ENCODE measurements around the gene ABHD14A. TPM values are rescaled to one million over a fixed set of nuclear protein-coding genes. Genes with fewer than 3 reads are reported as not detected.

ABHD14A gene
- total and polyA plus RNA-seq, 5 experiments from 2014 or later, result 17.7 to 100 (median 94.6) TPM

- peak in 1 of 10 donors; percentile 26 for DNase-seq
- POLR2A ChIA-PET, result interaction anchor here (1.9 to 2.5 kb wide), 2 partner anchors 11 to 19 kb away, joined by 6 to 11 read pairs; partner anchors contain the start of gene ABHD14B
- Mint-ChIP-seq H3K27ac (no peak overlapping the region), H3K36me3 (peaks cover 0 to 4% (median 4%) of the 10 kb centered on the region in 3 donors), H3K27me3 (peaks cover 0 to 7% (median 2%) of the 10 kb centered on the region in 5 donors), H3K4me1 (peaks cover 7 to 23% (median 16%) of the 10 kb centered on the region in 4 donors), H3K4me3 (no peak overlapping the region), H3K9me3 (no peaks in the 10 kb centered on the region)
- ATAC-seq, result no peak
Measured at GRCh38 chr3:51962854-51963530, 11.9 kb upstream of the ABHD14A start.

DNA sequence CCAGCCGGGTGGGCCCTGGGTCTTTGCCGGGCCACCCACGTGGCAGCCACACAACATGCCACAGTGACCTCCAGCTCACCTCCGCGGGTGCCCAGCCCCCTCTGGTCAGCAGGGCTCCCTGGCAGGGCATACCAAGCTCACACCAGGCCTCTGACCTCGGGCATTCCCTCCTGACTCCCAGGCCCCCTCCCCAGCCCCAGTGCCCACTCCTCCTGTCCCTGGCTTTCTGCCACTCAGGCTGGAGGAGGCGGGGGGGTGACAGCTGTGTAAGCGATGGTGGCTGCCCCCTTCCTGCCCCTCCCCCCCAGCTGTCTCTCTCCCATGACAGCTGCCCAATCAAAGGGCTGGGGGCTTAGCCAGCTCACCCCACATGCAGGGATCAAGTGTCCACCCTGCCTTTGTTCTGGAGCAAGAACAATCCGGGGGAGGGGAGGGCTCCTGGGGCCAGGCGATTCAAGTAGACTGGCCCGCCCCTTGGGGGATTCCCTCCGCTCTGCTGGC lies 10.9 kb upstream of the ABHD14A start:
- peaks cover 0 to 1% (median 0%) of the 10 kb centered on the region in 3 donors for H3K36me3 Mint-ChIP-seq
- DNase-seq, result peak in 1 of 10 donors; percentile 60
- H3K27me3 Mint-ChIP-seq, result no peaks in the 10 kb centered on the region
- no peaks in the 10 kb centered on the region for H3K9me3 Mint-ChIP-seq
- no peak overlapping the region for H3K27ac Mint-ChIP-seq
- ATAC-seq, result no peak
- POLR2A ChIA-PET, result interaction anchor here (1.9 to 2.5 kb wide), 2 partner anchors 10 to 18 kb away, joined by 6 to 11 read pairs; partner anchors contain the start of gene ABHD14B
- H3K4me3 Mint-ChIP-seq, result no peak overlapping the region
- H3K4me1 Mint-ChIP-seq, result peaks cover 13 to 34% (median 23%) of the 10 kb centered on the region in 4 donors

DNA sequence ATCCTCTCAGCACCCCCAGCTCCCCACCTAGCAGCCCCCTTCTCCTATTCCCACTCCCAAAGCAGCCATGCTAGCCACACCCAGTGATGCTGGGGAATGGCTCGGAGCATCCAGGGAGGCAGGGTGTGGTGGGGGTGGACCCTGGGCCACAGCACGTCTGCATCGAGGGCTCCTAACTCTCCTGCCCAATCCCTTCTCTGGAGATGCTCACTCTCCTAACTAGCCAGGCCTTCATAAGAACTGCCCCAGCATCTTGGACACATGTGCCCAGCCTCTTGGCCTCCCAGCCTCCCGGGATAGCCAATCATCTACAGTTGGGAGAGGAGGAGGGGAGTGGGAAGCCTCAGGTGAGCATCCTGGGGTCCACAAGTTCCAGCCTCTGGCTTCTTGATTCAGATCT lies 10.3 kb upstream of the ABHD14A start:
- H3K27ac Mint-ChIP-seq, result no peak overlapping the region
- peaks cover 13 to 38% (median 25%) of the 10 kb centered on the region in 4 donors for H3K4me1 Mint-ChIP-seq
- H3K9me3 Mint-ChIP-seq, result no peaks in the 10 kb centered on the region
- DNase-seq, result no peak
- H3K36me3 Mint-ChIP-seq, result peaks cover 0 to 1% (median 0%) of the 10 kb centered on the region in 3 donors
- no peak for ATAC-seq
- no peaks in the 10 kb centered on the region for H3K27me3 Mint-ChIP-seq
- POLR2A ChIA-PET, result interaction anchor here (1.9 to 2.5 kb wide), 2 partner anchors 9 to 18 kb away, joined by 6 to 11 read pairs; partner anchors contain the start of gene ABHD14B
- no peak overlapping the region for H3K4me3 Mint-ChIP-seq

DNA sequence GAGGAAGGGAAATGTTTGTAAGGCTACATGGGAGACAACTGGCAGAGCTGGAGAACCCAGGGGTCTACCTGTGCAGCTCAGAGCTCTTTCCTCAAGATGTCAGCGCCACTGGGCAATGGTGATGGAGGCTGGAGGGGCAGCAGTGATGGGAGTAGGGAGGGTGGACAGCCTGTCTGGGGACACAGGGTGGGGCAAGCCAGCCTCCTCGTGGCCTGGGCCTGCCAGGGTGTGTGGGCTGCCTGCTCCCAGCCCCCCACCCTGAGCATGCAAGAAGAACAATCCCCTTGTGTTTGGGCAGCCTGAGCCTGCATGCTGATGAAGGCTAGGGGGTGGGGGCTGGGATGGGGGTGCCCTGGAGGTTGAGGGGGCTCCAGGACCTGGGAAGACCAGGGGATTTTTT lies 8.8 kb upstream of the ABHD14A start:
- DNase-seq, result no peak

GRCh38 chr3:51966486-51966885 lies 8.4 kb upstream of the ABHD14A start:
- peaks cover 13 to 41% (median 28%) of the 10 kb centered on the region in 4 donors for H3K4me1 Mint-ChIP-seq
- H3K4me3 Mint-ChIP-seq, result peak overlapping the region; percentile 67 to 89 (median 81)
- POLR2A ChIA-PET, result interaction anchor here (1.2 to 1.3 kb wide), 4 partner anchors 8 to 29 kb away, joined by 3 to 4 read pairs (median 4); partner anchors contain the start of genes ABHD14B, PARP3, RPL29 and RRP9
- H3K27me3 Mint-ChIP-seq, result no peaks in the 10 kb centered on the region
- H3K36me3 Mint-ChIP-seq, result no peaks in the 10 kb centered on the region
- H3K9me3 Mint-ChIP-seq, result no peaks in the 10 kb centered on the region
- DNase-seq, result no peak
- H3K27ac Mint-ChIP-seq, result peak overlapping the region in 7 of 10 donors; percentile 37 to 94 (median 72)
- ATAC-seq, result no peak

More for the DNA sequence above, 8.8 kb upstream of the ABHD14A start:
- H3K4me3 Mint-ChIP-seq, result peak overlapping the region in 9 of 10 donors; percentile 54 to 89 (median 70)
- no peaks in the 10 kb centered on the region for H3K36me3 Mint-ChIP-seq
- H3K4me1 Mint-ChIP-seq, result peaks cover 13 to 41% (median 28%) of the 10 kb centered on the region in 4 donors
- H3K27ac Mint-ChIP-seq, result peak overlapping the region in 3 of 10 donors; percentile 27 to 92 (median 51)
- H3K27me3 Mint-ChIP-seq, result no peaks in the 10 kb centered on the region
- no peaks in the 10 kb centered on the region for H3K9me3 Mint-ChIP-seq
- no peak for ATAC-seq
- POLR2A ChIA-PET, result interaction anchor here (1.2 to 1.3 kb wide), 4 partner anchors 8 to 29 kb away, joined by 3 to 4 read pairs (median 4); partner anchors contain the start of genes ABHD14B, PARP3, RPL29 and RRP9

DNA sequence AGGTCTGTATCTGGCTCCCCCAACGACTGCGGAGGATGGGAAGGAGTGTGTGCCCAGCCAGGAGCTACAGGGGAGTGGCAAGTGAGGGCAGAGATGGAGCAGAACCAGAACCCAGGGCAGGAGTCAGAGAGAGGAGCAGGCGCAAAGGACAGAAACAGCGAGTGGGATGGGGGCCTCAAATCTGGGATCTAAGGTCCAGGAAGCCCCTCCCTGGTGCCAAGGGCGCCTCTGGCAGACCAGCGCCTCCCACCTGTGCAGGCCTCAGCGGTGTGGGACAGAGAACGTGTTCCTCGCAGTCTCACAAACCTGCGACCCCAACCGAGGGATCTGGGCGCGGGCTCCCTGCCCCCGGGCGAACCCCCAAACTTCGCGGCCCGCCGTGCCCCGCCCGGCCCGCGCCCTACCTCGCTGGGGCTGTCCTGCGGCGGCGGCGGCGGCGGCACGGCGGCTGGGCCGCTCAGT lies 7.9 kb upstream of the ABHD14A start:
- Mint-ChIP-seq H3K36me3 (no peaks in the 10 kb centered on the region), H3K27ac (peak overlapping the region in 5 of 10 donors; percentile 37 to 94 (median 80)), H3K9me3 (no peaks in the 10 kb centered on the region), H3K27me3 (no peaks in the 10 kb centered on the region), H3K4me1 (peaks cover 13 to 41% (median 28%) of the 10 kb centered on the region in 4 donors), H3K4me3 (peak overlapping the region; percentile 67 to 89 (median 81))
- POLR2A ChIA-PET, result interaction anchor here (1.0 to 1.3 kb wide), 5 partner anchors 10 to 28 kb away, joined by 3 to 5 read pairs (median 4); partner anchors contain the start of genes PARP3, RPL29 and RRP9
- ATAC-seq (peak; percentile 73 to 77), DNase-seq (no peak)

- POLR2A ChIA-PET, result interaction anchor here (1.0 to 1.4 kb wide), 4 partner anchors 10 to 25 kb away, joined by 3 to 8 read pairs (median 4); partner anchors contain the start of genes PARP3 and RRP9
Measured at GRCh38 chr3:51967384-51968169, 7.3 kb upstream of the ABHD14A start, which contains the start of gene PCBP4. Gene PCBP4 (minus strand): TSS chr3:51967454. CDS start chr3:51961240, 6,214 bp downstream.

GRCh38 chr3:51968170-51968775 lies 6.6 kb upstream of the ABHD14A start:
- POLR2A ChIA-PET, result interaction anchor here (0.6 to 1.4 kb wide), 4 partner anchors 11 to 26 kb away, joined by 3 to 8 read pairs (median 4); partner anchors contain the start of genes ACY1, PARP3 and RRP9
- H3K4me1 Mint-ChIP-seq, result peaks cover 13 to 48% (median 30%) of the 10 kb centered on the region in 4 donors
- ATAC-seq (peak; percentile 2 to 31), DNase-seq (no peak)
- H3K9me3 Mint-ChIP-seq, result no peaks in the 10 kb centered on the region
- peak overlapping the region; percentile 70 to 94 (median 82) for H3K4me3 Mint-ChIP-seq
- H3K36me3 Mint-ChIP-seq, result no peaks in the 10 kb centered on the region
- H3K27me3 Mint-ChIP-seq, result no peaks in the 10 kb centered on the region
- peak overlapping the region in 6 of 10 donors; percentile 57 to 86 (median 73) for H3K27ac Mint-ChIP-seq

More at GRCh38 chr3:51967384-51968169, 7.3 kb upstream of the ABHD14A start, which contains the start of gene PCBP4:
- Mint-ChIP-seq H3K9me3 (no peaks in the 10 kb centered on the region), H3K4me3 (peak within 1 kb of the TSS; percentile 80 to 94 (median 84)), H3K36me3 (no peaks in the 10 kb centered on the region), H3K27me3 (no peaks in the 10 kb centered on the region), H3K27ac (peak within 1 kb of the TSS in 8 of 10 donors; percentile 37 to 94 (median 75)), H3K4me1 (peaks cover 13 to 46% (median 30%) of the 10 kb centered on the region in 4 donors)
- peak; percentile 66 to 78 for ATAC-seq
- DNase-seq, result peak in 3 of 10 donors; percentile 30 to 47 (median 33)

DNA sequence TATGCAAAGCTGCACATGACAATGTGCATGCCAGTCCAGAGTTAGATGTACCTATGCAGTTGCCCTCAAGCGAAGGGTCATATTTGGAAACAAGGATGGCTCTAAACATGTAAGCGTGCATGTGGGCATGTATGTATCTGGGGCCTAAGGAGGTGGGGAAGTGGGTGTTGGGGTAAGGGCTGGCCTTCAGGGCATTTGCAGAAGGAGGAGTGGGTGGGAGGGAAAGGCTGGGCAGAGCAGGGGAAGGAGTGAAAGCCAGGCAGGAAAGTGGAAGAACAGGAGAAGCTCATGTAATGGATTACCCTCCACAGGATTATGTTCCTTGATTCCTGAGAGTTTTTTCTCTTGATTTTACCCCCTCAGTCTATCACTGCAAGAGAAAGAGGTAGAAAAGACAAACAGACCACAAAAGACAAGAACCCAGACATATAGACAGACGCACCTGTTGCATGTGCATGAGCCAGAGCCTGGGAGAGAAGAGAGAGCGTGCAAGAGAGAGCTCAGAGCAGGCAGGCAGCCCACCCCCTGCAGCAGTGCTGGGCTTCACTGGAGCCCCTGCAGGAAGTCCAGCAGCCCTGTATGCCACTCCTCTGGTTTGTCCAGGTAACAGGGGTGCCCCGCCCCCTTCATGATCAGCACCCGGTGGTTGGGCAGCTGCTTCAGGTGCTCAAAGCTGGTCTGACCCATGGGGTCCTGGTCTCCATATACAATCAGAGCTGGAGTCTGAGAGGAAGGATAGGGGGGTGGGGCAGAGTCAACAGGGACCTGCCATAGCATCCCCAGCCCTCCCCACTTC lies 5.8 kb upstream of the ABHD14A start:
- H3K9me3 Mint-ChIP-seq, result no peaks in the 10 kb centered on the region
- POLR2A ChIA-PET, result interaction anchor here (0.5 to 1.4 kb wide), 2 partner anchors 14 to 381 kb away, joined by 4 read pairs; partner anchors contain the start of gene ACY1
- H3K4me1 Mint-ChIP-seq, result peaks cover 19 to 52% (median 37%) of the 10 kb centered on the region in 4 donors

DNA sequence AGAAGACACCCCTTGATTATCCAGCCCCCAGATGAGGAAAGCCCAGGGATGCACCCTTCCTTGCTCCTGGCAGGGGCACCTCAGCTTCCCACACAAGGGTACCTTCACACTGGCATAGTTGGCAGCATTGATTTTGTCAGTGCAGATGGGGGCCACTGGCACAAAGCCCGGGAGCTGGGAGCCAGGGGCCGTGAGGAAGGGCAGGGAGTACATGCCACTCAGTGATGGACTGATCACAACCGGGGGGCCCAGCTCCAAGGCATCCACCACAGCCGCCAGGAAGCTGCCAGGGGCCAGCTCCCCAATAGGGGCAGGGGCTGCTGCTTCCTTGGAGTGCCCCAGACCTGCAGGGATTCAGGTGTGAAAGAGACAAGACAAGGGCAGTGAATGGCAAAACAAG lies 5.0 kb upstream of the ABHD14A start:
- H3K4me3 Mint-ChIP-seq, result peak overlapping the region in 1 of 10 donors; percentile 45
- no peak for DNase-seq
- H3K4me1 Mint-ChIP-seq, result peaks cover 20 to 57% (median 42%) of the 10 kb centered on the region in 4 donors
- no peaks in the 10 kb centered on the region for H3K27me3 Mint-ChIP-seq
- peak overlapping the region in 4 of 10 donors; percentile 17 to 24 (median 20) for H3K27ac Mint-ChIP-seq
- no peaks in the 10 kb centered on the region for H3K36me3 Mint-ChIP-seq
- POLR2A ChIA-PET, result interaction anchor here (0.5 to 1.4 kb wide), 5 partner anchors 13 to 382 kb away, joined by 3 to 4 read pairs (median 3); partner anchors contain the start of gene ACY1
- ATAC-seq, result no peak
- no peaks in the 10 kb centered on the region for H3K9me3 Mint-ChIP-seq

More for the DNA sequence above, 5.8 kb upstream of the ABHD14A start:
- no peak for DNase-seq
- H3K4me3 Mint-ChIP-seq, result peak overlapping the region; percentile 34 to 89 (median 80)
- ATAC-seq, result no peak
- peak overlapping the region in 9 of 10 donors; percentile 43 to 86 (median 71) for H3K27ac Mint-ChIP-seq
- H3K36me3 Mint-ChIP-seq, result no peaks in the 10 kb centered on the region
- H3K27me3 Mint-ChIP-seq, result no peaks in the 10 kb centered on the region

Data from naive thymus-derived CD8-positive, alpha-beta T cell (primary cell).